Keratinocyte (primary cell): ENCODE measurements around the gene TMPRSS3. TPM values are rescaled to one million over a fixed set of nuclear protein-coding genes. Genes with fewer than 3 reads are reported as not detected.

ENCODE experiments used
- DNase-seq: peaks from one replicate; pipeline ENCODE4 v3.0.0-alpha.2; 2011; ENCODE audit warnings: low read depth, missing footprints, low spot score
- FAIRE-seq: peaks from 2 replicates; lab custom pipeline; 2011; peaks lifted over from hg19 to GRCh38; lab: Jason Lieb, UNC
- H2AFZ ChIP-seq: 2 replicates; pipeline ENCODE4 v1.6.0; 2012; ENCODE audit warnings: low read length, control low read depth, inconsistent platforms; ENCODE audit not compliant: control insufficient read depth
- H3K27ac ChIP-seq: 2 replicates; pipeline ENCODE4 v1.5.1; 2011; ENCODE audit warnings: low read length; ENCODE audit not compliant: control insufficient read depth, insufficient read depth
- H3K27me3 ChIP-seq: 3 replicates; pipeline ENCODE4 v1.6.0; 2011; ENCODE audit warnings: low read length; ENCODE audit not compliant: control insufficient read depth, insufficient read depth; ENCODE audit errors: extremely low read depth
- H3K36me3 ChIP-seq, 2 experiments: 2 replicates in 1 of 2; 3 replicates in 1 of 2; pipeline ENCODE4 v1.5.1; 2011; ENCODE audit warnings: low read length in 2 of 2, mild to moderate bottlenecking in 1 of 2; ENCODE audit not compliant: control insufficient read depth in 2 of 2, insufficient read depth in 2 of 2; ENCODE audit errors: extremely low read depth in 1 of 2
- H3K4me1 ChIP-seq: 3 replicates; pipeline ENCODE4 v1.5.1; 2011; ENCODE audit warnings: low read length; ENCODE audit not compliant: control insufficient read depth, insufficient read depth; ENCODE audit errors: extremely low read depth
- H3K4me2 ChIP-seq: 3 replicates; pipeline ENCODE4 v1.6.0; 2011; ENCODE audit warnings: low read depth, low read length; ENCODE audit not compliant: control insufficient read depth, insufficient read depth; ENCODE audit errors: extremely low read depth
- H3K4me3 ChIP-seq, 3 experiments: fragments of 200-600 bp in 1 of 3; sonication (generic) in 1 of 3; 2 replicates in 2 of 3; 3 replicates in 1 of 3; pipeline ENCODE4 v1.5.1; 2011 to 2016; ENCODE audit warnings: low read length in 3 of 3, mild to moderate bottlenecking in 3 of 3, control low read depth in 2 of 3, inconsistent platforms in 1 of 3, low read depth in 1 of 3, mixed read lengths in 1 of 3, mixed run types in 1 of 3, moderate library complexity in 1 of 3; ENCODE audit not compliant: control insufficient read depth in 2 of 3, insufficient read depth in 2 of 3; ENCODE audit errors: extremely low read depth in 1 of 3
- H3K79me2 ChIP-seq: 2 replicates; pipeline ENCODE4 v1.6.0; 2012; ENCODE audit warnings: low read length; ENCODE audit not compliant: control insufficient read depth, insufficient read depth
- H3K9ac ChIP-seq: 3 replicates; pipeline ENCODE4 v1.6.0; 2011; ENCODE audit warnings: low read length; ENCODE audit not compliant: control insufficient read depth, insufficient read depth; ENCODE audit errors: extremely low read depth
- H3K9me1 ChIP-seq: 3 replicates; pipeline ENCODE4 v1.6.0; 2011; ENCODE audit warnings: low read length; ENCODE audit not compliant: control insufficient read depth, insufficient read depth; ENCODE audit errors: extremely low read depth
- H3K9me3 ChIP-seq: 2 replicates; pipeline ENCODE4 v1.5.1; 2012; ENCODE audit warnings: low read depth, low read length; ENCODE audit not compliant: control insufficient read depth
- H4K20me1 ChIP-seq: 3 replicates; pipeline ENCODE4 v1.6.0; 2011; ENCODE audit warnings: low read length; ENCODE audit not compliant: control insufficient read depth, insufficient read depth; ENCODE audit errors: extremely low read depth
- CTCF ChIP-seq, 3 experiments: IDR thresholded peaks in 1 of 3; conservative IDR thresholded peaks in 1 of 3; optimal IDR thresholded peaks in 1 of 3; 2 replicates in 2 of 3; 3 replicates in 1 of 3; pipeline versions ENCODE3 to v1.5.1; 2011; ENCODE audit warnings: low read length in 3 of 3, mild to moderate bottlenecking in 3 of 3, moderate library complexity in 2 of 3, control low read depth in 1 of 3, inconsistent platforms in 1 of 3; ENCODE audit not compliant: insufficient read depth in 2 of 3; ENCODE audit errors: extremely low read depth in 1 of 3
- EZH2 ChIP-seq: IDR thresholded peaks from one replicate; pipeline ENCODE4 v1.6.1; 2012; ENCODE audit warnings: inconsistent platforms, mild to moderate bottlenecking, low read length, moderate library complexity
- dilution Hi-C: fragments of 300-500 bp; cut with MboI; formaldehyde crosslinking; loops from one replicate; pipeline ENCODE4 v1.7.0; 2020; ENCODE audit warnings: low sequenced_read_pairs; ENCODE audit not compliant: extremely low pct_ligation_motif_present
- polyA minus RNA-seq, 3 experiments: library from RNA; depleted of rRNA, polyadenylated mRNA; stranded (reverse); fragments of >200 nt; gene quantifications; 1 replicate in 1 of 3; 2 replicates in 1 of 3; 3 replicates in 1 of 3; pipeline ENCODE4 v1.2.3, GENCODE V29; 2011
- polyA plus RNA-seq, 5 experiments: library from polyadenylated mRNA; depleted of rRNA in 3 of 5; stranded (reverse) in 3 of 5; stranded (forward) in 1 of 5; unstranded in 1 of 5; fragments of >200 nt; gene quantifications; 1 replicate in 1 of 5; 2 replicates in 3 of 5; 3 replicates in 1 of 5; pipeline versions ENCODE4 v1.2.1 to v1.2.3, GENCODE V29; 2011 to 2012; ENCODE audit warnings: missing spikeins in 2 of 5, low read depth in 1 of 5, low replicate concordance in 1 of 5

TMPRSS3 gene
- polyA plus RNA-seq (not detected in 3 replicates), polyA minus RNA-seq (not detected in 3 replicates)
- polyA plus RNA-seq (2011; ENCODE audit: low read depth): not detected
- polyA plus RNA-seq (2011; cell fraction: cytosol; rRNA removed): not detected in 2 replicates
- not detected in 2 replicates for polyA plus RNA-seq (2011; cell fraction: nucleus; rRNA removed)
- polyA plus RNA-seq (2012; ENCODE audit: low replicate concordance): not detected in 2 replicates
- polyA minus RNA-seq (2011; cell fraction: cytosol; rRNA and poly(A)+ RNA removed): 0.58 TPM
- 0.70 TPM in 1 of 2 replicates, not detected in the other for polyA minus RNA-seq (2011; cell fraction: nucleus; rRNA and poly(A)+ RNA removed)

DNA sequence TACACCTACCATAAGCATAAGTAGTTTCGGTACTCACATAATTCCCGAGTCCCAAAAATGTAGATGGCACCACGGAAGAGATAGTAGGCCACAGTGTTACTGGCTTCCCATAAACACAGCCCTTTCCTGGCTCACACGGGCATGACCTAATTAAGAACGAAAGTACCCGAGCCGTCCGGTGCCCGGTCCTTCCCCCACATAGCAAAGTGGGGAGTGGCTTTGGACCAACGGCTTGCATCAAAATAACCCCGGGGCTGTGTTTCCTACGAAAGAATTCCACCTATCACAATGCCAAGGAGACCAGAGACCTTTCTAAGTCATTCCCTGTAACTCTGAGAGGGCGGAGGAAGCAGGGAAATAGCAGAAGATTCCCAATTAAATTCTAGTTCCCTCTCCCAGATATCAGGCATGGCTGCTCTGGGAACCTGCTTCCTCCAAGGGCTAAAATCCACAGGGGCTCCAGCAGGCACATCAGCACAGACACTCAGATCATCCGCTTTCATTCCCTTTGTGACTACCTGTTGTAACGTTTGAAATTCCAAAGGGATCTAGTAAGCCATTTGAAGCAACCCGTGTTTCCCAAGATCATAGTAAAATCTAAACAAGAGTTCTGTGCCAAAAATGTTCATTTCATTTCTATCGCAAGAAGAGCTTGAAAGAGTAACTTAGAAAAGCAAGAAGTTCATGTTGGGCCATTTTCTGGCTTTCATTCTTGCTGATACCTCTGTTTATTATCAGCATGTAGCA, at the start of gene TMPRSS3:
Gene TMPRSS3, minus strand, starts transcription at position 148 of the 747 bp plus-strand sequence. CDS start 635 bp downstream, outside the sequence.
- Histone ChIP-seq H3K27me3 (peaks cover 7% of the 10 kb centered on the region), H3K9ac (no peak within 1 kb of the TSS), H3K9me3 (no peaks in the 10 kb centered on the region), H3K79me2 (no peaks in the 10 kb centered on the region), H3K9me1 (no peaks in the 10 kb centered on the region), H2AFZ (peak within 1 kb of the TSS; percentile 30), H3K36me3 (no peaks in the 10 kb centered on the region), H3K4me2 (peak within 1 kb of the TSS; percentile 66), H3K4me3 (peak within 1 kb of the TSS in 1 of 3 experiments; percentile 4), H3K27ac (no peak within 1 kb of the TSS), H4K20me1 (no peaks in the 10 kb centered on the region), H3K4me1 (peaks cover 6% of the 10 kb centered on the region)
- dilution Hi-C loops: no loop called here
- TF ChIP-seq EZH2 (no peak), CTCF (optimal IDR thresholded peaks at IDR 0.05 in 1 of 3, IDR thresholded peaks at IDR 0.05 in 1 of 3, conservative IDR thresholded peaks at IDR 0.05 in 1 of 3; ENCODE audit: extremely low read depth in 1 of 3, insufficient read depth in 2 of 3, low read length in 3 of 3) (no peak)
- FAIRE-seq (no peak), DNase-seq (no peak)

- Histone ChIP-seq H3K4me1 (no peaks in the 10 kb centered on the region), H3K9ac (no peak overlapping the region), H3K4me3 (no peak overlapping the region), H2AFZ (no peak overlapping the region), H3K36me3 (no peaks in the 10 kb centered on the region), H3K9me1 (no peaks in the 10 kb centered on the region), H3K9me3 (no peaks in the 10 kb centered on the region), H4K20me1 (no peaks in the 10 kb centered on the region), H3K27me3 (no peaks in the 10 kb centered on the region), H3K4me2 (no peak overlapping the region), H3K79me2 (no peaks in the 10 kb centered on the region), H3K27ac (no peak overlapping the region)
- no peak for TF ChIP-seq EZH2
- FAIRE-seq: no peak
- dilution Hi-C loops: no loop called here
- DNase-seq: no peak
Measured at GRCh38 chr21:42445311-42445710, 49.5 kb upstream of the TMPRSS3 start.
